Progenitor cell of endocrine pancreas (in vitro differentiated cells): ENCODE results near the gene TM4SF1. TPM values are rescaled to one million over a fixed set of nuclear protein-coding genes. Genes with fewer than 3 reads are reported as not detected.

ENCODE experiments used
- DNase-seq: peaks from one replicate; pipeline ENCODE4 v3.0.0; 2021; ENCODE audit warnings: low spot score; ENCODE audit not compliant: unreplicated experiment
- H3K27ac Mint-ChIP-seq: 2 replicates; pipeline ENCODE4 v1.8.0; 2021; ENCODE audit warnings: mild to moderate bottlenecking, moderate library complexity, mixed read lengths
- H3K27me3 Mint-ChIP-seq: 2 replicates; pipeline ENCODE4 v1.8.0; 2021; ENCODE audit warnings: mixed read lengths
- H3K36me3 Mint-ChIP-seq: 2 replicates; pipeline ENCODE4 v1.8.0; 2022; ENCODE audit warnings: mixed read lengths; ENCODE audit not compliant: insufficient read depth
- H3K4me1 Mint-ChIP-seq: 2 replicates; pipeline ENCODE4 v1.8.0; 2021; ENCODE audit warnings: low read depth, mixed read lengths
- H3K4me3 Mint-ChIP-seq: 2 replicates; pipeline ENCODE4 v1.8.0; 2021; ENCODE audit warnings: low read depth, mild to moderate bottlenecking, moderate library complexity, mixed read lengths
- H3K9me3 Mint-ChIP-seq: 2 replicates; pipeline ENCODE4 v1.8.0; 2021; ENCODE audit warnings: low read depth, mixed read lengths
- total RNA-seq: library from RNA; stranded (reverse); gene quantifications from 2 replicates; pipeline ENCODE4 v1.2.1, GENCODE V29; 2021
- TF ChIP-seq, protein P1 (sequence below): fragments of 200-600 bp; sonication (generic); IDR thresholded peaks from one replicate; pipeline ENCODE4 v1.5.0; 2021; ENCODE audit warnings: antibody characterized with exemption, mild to moderate bottlenecking; ENCODE audit not compliant: unreplicated experiment

Gene TM4SF1
- total RNA-seq, 1 donor from 2014 or later, result 2.1 TPM

DNA sequence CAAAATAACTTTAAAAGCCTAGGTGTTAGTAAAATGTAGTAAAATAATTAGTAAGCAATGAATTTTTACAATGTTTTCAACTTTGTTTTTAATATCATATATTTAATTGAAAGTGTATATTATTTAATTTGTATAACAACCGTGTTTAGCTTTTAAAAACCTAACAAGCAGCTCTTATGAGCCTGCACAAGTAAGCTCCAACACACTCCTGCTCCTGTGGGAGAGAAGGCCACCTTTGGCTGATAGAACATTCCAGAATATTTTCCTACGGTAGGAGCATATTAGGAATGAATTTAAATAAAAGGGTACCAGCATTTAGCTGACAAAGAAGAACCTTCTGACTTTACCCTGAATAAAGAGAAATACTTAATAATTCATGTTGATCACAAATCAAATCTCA lies 40.3 kb upstream of the TM4SF1 start:
- TF ChIP-seq, protein P1, sequence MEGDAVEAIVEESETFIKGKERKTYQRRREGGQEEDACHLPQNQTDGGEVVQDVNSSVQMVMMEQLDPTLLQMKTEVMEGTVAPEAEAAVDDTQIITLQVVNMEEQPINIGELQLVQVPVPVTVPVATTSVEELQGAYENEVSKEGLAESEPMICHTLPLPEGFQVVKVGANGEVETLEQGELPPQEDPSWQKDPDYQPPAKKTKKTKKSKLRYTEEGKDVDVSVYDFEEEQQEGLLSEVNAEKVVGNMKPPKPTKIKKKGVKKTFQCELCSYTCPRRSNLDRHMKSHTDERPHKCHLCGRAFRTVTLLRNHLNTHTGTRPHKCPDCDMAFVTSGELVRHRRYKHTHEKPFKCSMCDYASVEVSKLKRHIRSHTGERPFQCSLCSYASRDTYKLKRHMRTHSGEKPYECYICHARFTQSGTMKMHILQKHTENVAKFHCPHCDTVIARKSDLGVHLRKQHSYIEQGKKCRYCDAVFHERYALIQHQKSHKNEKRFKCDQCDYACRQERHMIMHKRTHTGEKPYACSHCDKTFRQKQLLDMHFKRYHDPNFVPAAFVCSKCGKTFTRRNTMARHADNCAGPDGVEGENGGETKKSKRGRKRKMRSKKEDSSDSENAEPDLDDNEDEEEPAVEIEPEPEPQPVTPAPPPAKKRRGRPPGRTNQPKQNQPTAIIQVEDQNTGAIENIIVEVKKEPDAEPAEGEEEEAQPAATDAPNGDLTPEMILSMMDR, result no peak
- Mint-ChIP-seq H3K36me3 (no peaks in the 10 kb centered on the region), H3K27ac (no peak overlapping the region), H3K9me3 (no peaks in the 10 kb centered on the region), H3K27me3 (no peaks in the 10 kb centered on the region), H3K4me3 (no peak overlapping the region), H3K4me1 (no peaks in the 10 kb centered on the region)
- no peak for DNase-seq

- no peaks in the 10 kb centered on the region for H3K27me3 Mint-ChIP-seq
- DNase-seq, result no peak
- TF ChIP-seq, protein P1, result no peak
- H3K4me1 Mint-ChIP-seq, result no peaks in the 10 kb centered on the region
- H3K4me3 Mint-ChIP-seq, result no peak overlapping the region
- no peak overlapping the region for H3K27ac Mint-ChIP-seq
- no peaks in the 10 kb centered on the region for H3K9me3 Mint-ChIP-seq
- no peaks in the 10 kb centered on the region for H3K36me3 Mint-ChIP-seq
These were observed 39.7 kb upstream of the TM4SF1 start for GRCh38 chr3:149417174-149417573.

DNA sequence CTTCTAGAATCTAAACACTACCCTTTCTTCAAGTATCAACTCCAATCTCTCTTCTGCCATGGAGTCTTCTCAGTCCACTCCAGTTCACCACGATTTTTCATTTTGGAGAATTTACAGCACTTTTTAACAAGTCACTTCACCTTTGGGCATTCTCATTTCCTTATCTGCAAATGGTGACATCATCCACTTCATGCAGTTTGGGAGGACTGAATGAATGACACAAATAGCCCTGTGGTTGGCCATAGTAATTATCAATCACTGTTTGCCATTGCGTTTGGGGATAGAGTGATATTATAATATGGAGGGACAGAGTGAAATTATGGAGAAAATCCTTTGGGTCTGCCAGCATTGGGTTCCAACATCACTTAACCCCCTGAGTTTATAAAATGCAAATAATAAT lies 38.0 kb upstream of the TM4SF1 start:
- DNase-seq, result no peak
- no peaks in the 10 kb centered on the region for H3K4me1 Mint-ChIP-seq
- no peaks in the 10 kb centered on the region for H3K9me3 Mint-ChIP-seq
- H3K27ac Mint-ChIP-seq, result no peak overlapping the region
- no peaks in the 10 kb centered on the region for H3K27me3 Mint-ChIP-seq
- H3K4me3 Mint-ChIP-seq, result no peak overlapping the region
- H3K36me3 Mint-ChIP-seq, result no peaks in the 10 kb centered on the region
- TF ChIP-seq, protein P1, result no peak

DNA sequence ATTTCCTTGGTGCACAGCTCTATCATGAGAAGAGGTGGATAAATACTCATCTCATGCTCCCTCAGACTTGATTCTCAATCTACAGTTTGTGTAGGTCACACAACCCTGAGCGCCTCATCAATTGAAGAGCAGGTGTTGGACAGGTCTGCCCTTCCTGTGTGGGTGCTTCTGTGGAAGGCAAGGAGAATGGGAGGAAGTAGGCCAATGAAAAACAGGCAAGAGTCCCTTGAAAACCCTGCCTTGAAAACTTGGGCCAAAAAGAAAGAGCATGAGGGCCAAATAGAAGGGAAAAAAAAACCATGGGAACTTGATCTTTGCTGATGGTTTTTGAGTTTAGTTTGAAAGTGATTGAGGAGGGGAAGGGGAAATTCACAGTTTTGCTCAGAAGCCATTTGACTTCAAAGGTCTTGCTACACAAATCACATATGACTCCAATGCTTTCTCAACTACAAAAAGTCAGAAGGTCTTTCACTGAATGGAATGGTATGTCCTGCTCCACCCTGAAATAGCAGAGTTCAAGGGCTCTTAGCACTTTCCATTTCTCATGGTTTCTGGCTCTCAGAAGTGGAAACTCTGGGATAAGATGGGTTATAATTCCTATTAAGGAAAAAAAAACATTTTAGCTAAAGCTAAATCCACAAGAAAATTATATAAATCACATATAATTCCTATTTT lies 37.2 kb upstream of the TM4SF1 start:
- DNase-seq, result no peak
- Mint-ChIP-seq H3K36me3 (no peaks in the 10 kb centered on the region), H3K4me1 (no peaks in the 10 kb centered on the region), H3K4me3 (no peak overlapping the region), H3K9me3 (no peaks in the 10 kb centered on the region), H3K27ac (no peak overlapping the region), H3K27me3 (no peaks in the 10 kb centered on the region)
- TF ChIP-seq, protein P1, result no peak

- Mint-ChIP-seq H3K36me3 (no peaks in the 10 kb centered on the region), H3K9me3 (no peaks in the 10 kb centered on the region), H3K4me1 (peaks cover 19% of the 10 kb centered on the region), H3K27ac (no peak overlapping the region), H3K4me3 (no peak overlapping the region), H3K27me3 (no peaks in the 10 kb centered on the region)
- TF ChIP-seq, protein P1, result no peak
- no peak for DNase-seq
These were observed 34.1 kb upstream of the TM4SF1 start for GRCh38 chr3:149411583-149411982.
